ENCODE measurements around the gene SHISA5.

- TF ChIP-seq CTCF (IDR thresholded peaks at IDR 0.05; ENCODE audit: insufficient read depth, low read depth, low read length) (no peak), EZH2 (IDR thresholded peaks at IDR 0.05; ENCODE audit: insufficient read depth, low read length) (no peak)
Measured at GRCh38 chr3:48486952-48487351, 17.0 kb downstream of the SHISA5 start.

Data from astrocyte (in vitro differentiated cells and primary cell).